ENCODE results near the gene GRK1.
A peak's percentile ranks its signal among the peaks of the same experiment; 100 is the strongest.
"Not testable (repeated sequence)": the region's sequence is repeated elsewhere in the genome, so short reads cannot be mapped to it uniquely, and the experiment has no call there.

Gene GRK1

GRCh38 chr13:113669755-113670341 is 2.8 kb downstream of the GRK1 start:
- H3K36me3 ChIP-seq (replicated peaks): no peaks in the 10 kb centered on the region
- no peak for DNase-seq (ENCODE audit: low spot score in 2 of 2)
- no peaks in the 10 kb centered on the region for H3K9me3 ChIP-seq
- no peaks in the 10 kb centered on the region for H3K4me1 ChIP-seq
- no peaks in the 10 kb centered on the region for H3K27me3 ChIP-seq (ENCODE audit: low read depth)
- no peak overlapping the region for H3K4me3 ChIP-seq
- in situ Hi-C loops (cut with MboI; ENCODE audit: low sequenced_read_pairs): no loop called here

GRCh38 chr13:113670541-113670940 is 3.5 kb downstream of the GRK1 start:
- no peaks in the 10 kb centered on the region for H3K27me3 ChIP-seq (ENCODE audit: low read depth)
- H3K36me3 ChIP-seq (replicated peaks): no peaks in the 10 kb centered on the region
- no peak for DNase-seq (ENCODE audit: low spot score in 2 of 2)
- no peaks in the 10 kb centered on the region for H3K4me1 ChIP-seq
- no peaks in the 10 kb centered on the region for H3K9me3 ChIP-seq
- no peak overlapping the region for H3K4me3 ChIP-seq
- in situ Hi-C loops (cut with MboI; ENCODE audit: low sequenced_read_pairs): no loop called here

- Histone ChIP-seq H3K9me3 (no peaks in the 10 kb centered on the region), H3K4me1 (no peaks in the 10 kb centered on the region), H3K4me3 (no peak overlapping the region), H3K36me3 (replicated peaks) (no peaks in the 10 kb centered on the region), H3K27me3 (ENCODE audit: low read depth) (no peaks in the 10 kb centered on the region)
- DNase-seq (ENCODE audit: low spot score in 2 of 2): no peak
- in situ Hi-C loops (cut with MboI; ENCODE audit: low sequenced_read_pairs): no loop called here
Observed at GRCh38 chr13:113671066-113672001, 4.3 kb downstream of the GRK1 start.

- in situ Hi-C loops (cut with MboI; ENCODE audit: low sequenced_read_pairs): no loop called here
- no peaks in the 10 kb centered on the region for H3K9me3 ChIP-seq
- no peak overlapping the region for H3K4me3 ChIP-seq
- no peaks in the 10 kb centered on the region for H3K36me3 ChIP-seq (replicated peaks)
- H3K4me1 ChIP-seq: no peaks in the 10 kb centered on the region
- no peaks in the 10 kb centered on the region for H3K27me3 ChIP-seq (ENCODE audit: low read depth)
- no peak for DNase-seq (ENCODE audit: low spot score in 2 of 2)
Observed at GRCh38 chr13:113672002-113672651, 5.1 kb downstream of the GRK1 start.

DNA sequence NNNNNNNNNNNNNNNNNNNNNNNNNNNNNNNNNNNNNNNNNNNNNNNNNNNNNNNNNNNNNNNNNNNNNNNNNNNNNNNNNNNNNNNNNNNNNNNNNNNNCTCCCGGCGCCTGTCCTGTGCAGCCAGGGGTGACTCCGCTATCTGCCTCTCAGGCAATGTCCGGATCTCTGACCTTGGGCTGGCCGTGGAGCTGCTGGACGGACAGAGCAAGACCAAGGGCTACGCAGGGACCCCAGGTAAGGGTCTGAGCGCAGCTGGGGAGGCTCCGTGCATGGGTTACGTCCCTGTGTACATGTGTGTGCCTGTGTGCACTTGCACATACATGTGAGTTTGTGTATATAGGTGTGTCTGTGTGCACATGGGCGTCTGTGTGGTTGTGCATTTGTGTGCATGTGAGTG is 55.9 kb downstream of the GRK1 start:
- H3K4me1 ChIP-seq: no peaks in the 10 kb centered on the region
- H3K27me3 ChIP-seq (ENCODE audit: low read depth): no peaks in the 10 kb centered on the region
- H3K4me3 ChIP-seq: no peak overlapping the region
- in situ Hi-C loops (cut with MboI; ENCODE audit: low sequenced_read_pairs): no loop called here
- H3K36me3 ChIP-seq (replicated peaks): no peaks in the 10 kb centered on the region
- no peaks in the 10 kb centered on the region; the same call in 1 of the 2 replicates for H3K9me3 ChIP-seq
- DNase-seq (ENCODE audit: low spot score in 2 of 2): no peak

GRCh38 chr13:113723410-113724015 is 56.5 kb downstream of the GRK1 start:
- H3K36me3 ChIP-seq (replicated peaks): no peaks in the 10 kb centered on the region
- DNase-seq (ENCODE audit: low spot score in 2 of 2): no peak
- H3K9me3 ChIP-seq: no peaks in the 10 kb centered on the region; the same call in 1 of the 2 replicates
- H3K4me1 ChIP-seq: no peaks in the 10 kb centered on the region
- H3K27me3 ChIP-seq (ENCODE audit: low read depth): no peaks in the 10 kb centered on the region
- H3K4me3 ChIP-seq: no peak overlapping the region
- in situ Hi-C loops (cut with MboI; ENCODE audit: low sequenced_read_pairs): no loop called here

DNA sequence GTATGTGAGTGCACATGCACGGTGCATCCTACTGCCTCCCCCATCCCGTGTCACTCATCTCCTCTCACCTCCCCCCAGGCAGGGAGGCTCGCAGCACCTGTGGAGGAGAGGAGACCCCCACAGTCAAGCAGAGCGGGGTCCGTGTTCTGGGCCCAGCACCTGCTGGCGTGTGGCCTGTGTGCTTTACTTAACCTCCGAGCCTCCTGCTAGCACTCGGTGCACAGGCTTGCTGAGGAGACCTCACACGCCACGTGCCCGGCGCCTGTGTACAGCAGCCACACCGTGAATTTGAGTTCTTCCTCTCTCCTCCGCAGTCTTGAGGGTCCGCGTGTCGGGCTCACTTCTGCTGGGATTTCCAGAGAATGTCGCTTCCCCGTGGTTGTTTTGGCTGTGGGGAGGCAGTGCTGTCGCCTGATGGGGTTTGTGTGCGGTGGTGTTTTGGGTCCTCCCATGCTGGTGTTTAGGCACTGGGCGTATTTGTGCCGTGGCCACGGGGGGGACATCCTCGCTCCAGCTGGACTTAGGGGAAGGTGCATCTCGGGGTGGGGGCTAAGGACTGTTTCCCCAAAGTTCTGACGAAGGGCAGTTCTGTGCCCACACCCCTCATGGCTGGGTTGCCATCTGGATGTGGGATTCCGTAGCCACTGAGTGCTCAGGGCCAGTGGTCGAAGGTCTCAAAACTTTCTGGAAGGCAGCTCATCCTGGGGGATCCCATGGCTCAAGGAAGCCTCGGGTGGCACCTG is 57.2 kb downstream of the GRK1 start:
- no peaks in the 10 kb centered on the region for H3K36me3 ChIP-seq (replicated peaks)
- DNase-seq (ENCODE audit: low spot score in 2 of 2): no peak
- no peak overlapping the region for H3K4me3 ChIP-seq
- H3K9me3 ChIP-seq: no peaks in the 10 kb centered on the region; the same call in 1 of the 2 replicates
- in situ Hi-C loops (cut with MboI; ENCODE audit: low sequenced_read_pairs): no loop called here
- no peaks in the 10 kb centered on the region for H3K27me3 ChIP-seq (ENCODE audit: low read depth)
- no peaks in the 10 kb centered on the region for H3K4me1 ChIP-seq

DNA sequence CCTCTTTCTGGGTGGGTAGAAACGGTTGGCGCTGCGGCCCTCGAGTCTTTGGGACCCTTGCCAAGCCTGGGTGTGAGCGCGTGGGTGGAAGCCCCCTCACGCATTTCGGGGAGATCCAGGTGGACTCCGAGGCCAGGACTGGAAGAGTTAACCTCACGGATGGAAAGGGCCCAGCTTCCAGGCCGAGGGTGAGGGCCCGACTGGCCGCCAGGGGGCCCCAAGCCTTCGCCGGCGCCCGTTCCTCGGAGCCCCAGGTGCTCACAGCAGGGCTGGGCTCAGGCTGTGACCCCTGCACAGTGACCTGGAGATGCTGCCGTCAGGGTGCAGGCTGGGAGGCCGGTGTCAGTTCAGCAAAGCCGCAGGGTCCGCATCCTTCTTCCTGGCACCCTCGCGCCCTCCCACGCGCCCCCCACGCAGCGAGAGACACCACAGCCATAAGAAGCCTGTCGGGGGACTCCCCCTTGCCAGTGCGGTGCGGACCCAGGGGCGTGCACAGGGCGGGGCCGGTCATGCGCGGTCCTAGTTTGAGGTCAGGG is 57.8 kb downstream of the GRK1 start:
- in situ Hi-C loops (cut with MboI; ENCODE audit: low sequenced_read_pairs): no loop called here
- DNase-seq (ENCODE audit: low spot score in 2 of 2): peak; percentile 51 to 83
- Histone ChIP-seq H3K4me3 (peak overlapping the region; percentile 38), H3K4me1 (no peaks in the 10 kb centered on the region), H3K36me3 (replicated peaks) (no peaks in the 10 kb centered on the region), H3K9me3 (no peaks in the 10 kb centered on the region; the same call in 1 of the 2 replicates), H3K27me3 (ENCODE audit: low read depth) (peaks cover 3% of the 10 kb centered on the region; the same call in 1 of the 2 replicates)

- peak in 1 of 2 experiments; percentile 59 for DNase-seq (ENCODE audit: low spot score in 2 of 2)
- H3K4me3 ChIP-seq; H3K27me3 ChIP-seq (ENCODE audit: low read depth); in situ Hi-C loops (cut with MboI; ENCODE audit: low sequenced_read_pairs); H3K36me3 ChIP-seq (replicated peaks); H3K4me1 ChIP-seq; H3K9me3 ChIP-seq: not testable (repeated sequence)
Observed at GRCh38 chr13:113725329-113726105, 58.5 kb downstream of the GRK1 start.

GRCh38 chr13:113726106-113726821 is 59.2 kb downstream of the GRK1 start:
- in situ Hi-C loops (cut with MboI; ENCODE audit: low sequenced_read_pairs); H3K4me3 ChIP-seq; H3K36me3 ChIP-seq (replicated peaks); H3K9me3 ChIP-seq; H3K4me1 ChIP-seq; H3K27me3 ChIP-seq (ENCODE audit: low read depth); DNase-seq (ENCODE audit: low spot score in 2 of 2): not testable (repeated sequence)

DNA sequence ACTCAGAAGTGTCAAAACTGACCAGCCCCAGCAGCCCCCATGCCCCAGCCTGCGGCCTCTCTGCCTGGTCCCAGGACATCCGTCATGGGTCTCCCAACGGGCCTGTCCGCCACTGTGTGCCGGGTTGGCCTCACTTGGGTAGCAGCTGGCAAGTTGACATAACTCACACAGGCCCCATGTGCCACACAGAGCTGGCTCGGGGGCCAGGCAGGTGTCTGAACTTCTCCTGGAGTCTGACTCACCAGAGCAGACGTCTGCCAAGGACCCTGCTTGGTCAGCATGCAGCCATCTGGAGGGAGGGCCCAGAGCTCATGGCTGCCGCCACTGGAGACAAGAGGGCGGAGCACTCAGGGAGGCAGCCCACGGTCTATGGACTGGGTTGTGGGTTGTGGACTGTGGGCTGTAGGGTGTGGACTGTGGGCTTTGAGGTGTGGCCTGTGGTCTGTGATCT is 60.0 kb downstream of the GRK1 start:
- H3K4me3 ChIP-seq: no peak overlapping the region
- no peaks in the 10 kb centered on the region for H3K36me3 ChIP-seq (replicated peaks)
- no peak for DNase-seq (ENCODE audit: low spot score in 2 of 2)
- H3K27me3 ChIP-seq (ENCODE audit: low read depth): peaks cover 3% of the 10 kb centered on the region; the same call in 1 of the 2 replicates
- no peaks in the 10 kb centered on the region; the same call in 1 of the 2 replicates for H3K9me3 ChIP-seq
- in situ Hi-C loops (cut with MboI; ENCODE audit: low sequenced_read_pairs): no loop called here
- no peaks in the 10 kb centered on the region for H3K4me1 ChIP-seq

DNA sequence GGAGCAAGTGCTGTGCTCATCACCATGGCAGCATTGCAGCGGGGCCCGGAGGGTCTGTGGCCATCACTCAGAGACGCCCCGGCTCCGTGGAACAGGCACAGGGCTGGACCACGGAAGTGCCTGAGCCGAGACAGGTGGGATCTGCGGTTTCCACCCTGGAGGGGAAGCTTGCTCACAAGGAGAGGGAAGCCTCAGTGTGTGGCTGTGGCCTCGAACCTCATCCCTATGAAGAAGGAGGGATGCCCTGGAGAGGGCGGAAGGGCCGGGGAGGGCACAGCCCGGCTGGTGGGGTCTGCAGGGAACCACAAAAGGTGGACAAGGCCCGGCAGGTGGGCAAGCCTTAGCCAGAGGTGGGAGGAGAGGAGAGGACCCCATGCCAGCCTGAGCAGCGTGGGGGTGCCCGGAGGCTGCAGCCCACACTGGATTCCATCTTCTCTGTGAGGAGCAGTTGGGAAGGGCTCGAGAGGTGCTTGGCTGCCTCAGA is 61.6 kb downstream of the GRK1 start:
- H3K36me3 ChIP-seq (replicated peaks): no peaks in the 10 kb centered on the region
- H3K4me1 ChIP-seq: no peaks in the 10 kb centered on the region
- H3K27me3 ChIP-seq (ENCODE audit: low read depth): peaks cover 3% of the 10 kb centered on the region; the same call in 1 of the 2 replicates
- in situ Hi-C loops (cut with MboI; ENCODE audit: low sequenced_read_pairs): no loop called here
- no peak overlapping the region for H3K4me3 ChIP-seq
- no peaks in the 10 kb centered on the region; the same call in 1 of the 2 replicates for H3K9me3 ChIP-seq
- DNase-seq (ENCODE audit: low spot score in 2 of 2): no peak
